NCI-H1092 treated with DMSO at 0.1 percent for 48 hours (cell line): ENCODE data around the gene GNAO1.

Experiments
- DNase-seq: peaks from one replicate; lab custom pipeline; 2025; lab: John Stamatoyannopoulos, UW

The GNAO1 gene

DNA sequence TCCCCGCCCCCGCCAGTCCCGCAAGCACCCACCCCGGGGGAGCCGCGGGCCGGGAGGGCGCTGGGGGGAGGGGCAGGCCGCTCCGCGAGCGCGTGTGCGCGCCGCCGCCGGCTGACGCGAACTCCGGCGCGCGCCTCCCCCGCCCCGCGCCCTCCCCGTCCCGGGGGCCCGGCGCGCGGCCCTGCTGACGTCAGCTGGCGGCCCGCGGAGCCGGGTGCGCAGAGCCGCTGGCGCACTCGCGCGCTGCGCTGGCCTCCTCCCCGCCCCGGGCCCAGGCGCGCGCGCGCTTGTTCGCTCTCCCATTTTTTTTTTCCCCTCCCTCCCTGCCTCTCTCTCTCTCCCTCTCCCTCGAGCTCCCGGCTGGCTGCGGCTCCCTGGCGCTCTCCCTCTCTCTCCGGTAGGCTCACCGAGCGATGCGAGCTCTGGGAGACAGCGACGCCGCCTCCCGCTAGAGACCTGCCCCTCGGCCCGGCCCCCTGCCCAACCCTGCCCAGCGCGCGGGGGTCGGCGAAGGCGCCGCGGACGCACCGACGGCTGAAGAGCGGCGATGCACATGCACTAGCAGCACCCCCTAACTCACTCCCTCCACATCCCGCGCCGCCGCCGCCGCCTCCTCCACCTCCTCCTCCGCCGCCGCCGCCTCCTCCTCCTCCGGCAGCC, at the start of gene GNAO1:
Gene GNAO1, plus strand, starts transcription at position 334 of the 660 bp plus-strand sequence. CDS start 747 bp downstream, outside the sequence.
- peak; percentile 86 for DNase-seq

DNA sequence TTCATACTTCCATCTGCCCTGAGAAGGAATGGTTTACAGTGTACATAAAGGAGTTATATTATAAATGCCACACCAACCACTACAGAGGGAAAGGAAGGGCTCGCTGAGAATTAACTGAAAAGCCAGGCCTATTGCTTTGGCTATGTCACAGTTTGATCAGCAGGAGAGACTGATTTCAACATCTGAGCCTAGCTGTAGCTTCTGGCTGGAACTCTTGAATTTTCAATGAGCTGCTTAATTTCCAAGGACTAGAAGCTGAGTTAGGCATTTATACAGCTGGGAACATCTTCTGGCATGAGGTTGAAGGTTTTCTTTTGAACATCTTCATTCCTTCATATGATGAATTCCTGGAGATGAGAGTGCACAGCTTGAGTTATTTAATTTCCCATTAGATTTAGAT, 47.6 kb upstream of the GNAO1 start:
- no peak for DNase-seq

DNA sequence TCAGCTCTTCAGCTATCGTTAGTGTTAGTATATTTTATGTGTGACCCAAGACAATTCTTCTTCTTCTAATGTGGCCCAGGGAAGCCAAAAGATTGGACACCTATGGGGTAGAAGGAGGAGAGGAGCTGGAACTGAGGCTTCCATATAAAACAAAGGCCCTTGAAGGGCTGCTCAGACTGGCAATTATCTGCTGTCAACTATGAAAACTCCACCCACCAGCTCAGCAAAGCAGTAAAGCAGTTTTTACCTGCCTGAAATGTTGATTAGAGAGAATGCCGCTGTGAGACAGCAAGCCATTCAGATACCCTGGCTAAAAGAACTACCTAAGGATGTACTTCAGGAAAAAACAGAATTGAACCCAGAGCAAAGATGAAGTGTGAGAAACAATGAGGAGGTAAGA, 45.9 kb upstream of the GNAO1 start:
- DNase-seq, result no peak

DNA sequence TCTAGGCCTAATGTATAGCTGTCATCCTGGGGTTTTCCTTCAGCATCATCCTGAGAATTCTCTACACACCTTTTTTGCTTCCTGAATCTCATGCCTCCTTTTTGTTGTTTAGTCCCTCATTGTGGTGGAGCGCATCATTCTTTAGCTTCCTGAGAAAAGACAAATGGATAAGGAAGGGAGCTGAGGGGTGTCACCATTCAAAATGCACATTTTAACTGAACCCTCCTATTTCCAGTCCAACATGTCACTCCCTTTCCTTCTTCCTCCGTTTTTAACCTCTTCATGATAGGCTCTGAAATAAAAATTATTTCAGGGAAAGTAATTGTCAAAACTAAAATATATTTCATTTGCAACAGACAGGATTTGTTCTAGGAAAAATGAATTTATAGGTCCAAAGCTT, 39.7 kb upstream of the GNAO1 start:
- DNase-seq, result no peak

DNA sequence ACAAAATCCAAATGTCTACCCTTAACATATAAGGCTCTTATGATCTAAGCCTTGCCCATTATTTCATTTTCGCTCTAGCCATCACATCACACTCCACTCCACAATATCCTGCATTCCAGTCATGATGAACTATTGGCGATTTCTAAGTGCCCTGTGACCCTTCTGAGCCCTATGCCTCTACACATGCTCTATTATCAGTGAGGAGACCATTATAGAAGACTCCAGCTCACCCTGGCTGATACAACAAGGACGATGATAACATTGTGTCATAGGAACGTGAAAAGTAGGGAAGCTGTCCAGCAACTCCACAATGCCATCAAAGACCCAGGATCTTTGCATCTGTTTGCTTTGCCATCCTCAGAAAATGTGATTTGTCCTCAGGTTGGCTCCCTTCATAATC, 29.6 kb upstream of the GNAO1 start:
- no peak for DNase-seq

DNA sequence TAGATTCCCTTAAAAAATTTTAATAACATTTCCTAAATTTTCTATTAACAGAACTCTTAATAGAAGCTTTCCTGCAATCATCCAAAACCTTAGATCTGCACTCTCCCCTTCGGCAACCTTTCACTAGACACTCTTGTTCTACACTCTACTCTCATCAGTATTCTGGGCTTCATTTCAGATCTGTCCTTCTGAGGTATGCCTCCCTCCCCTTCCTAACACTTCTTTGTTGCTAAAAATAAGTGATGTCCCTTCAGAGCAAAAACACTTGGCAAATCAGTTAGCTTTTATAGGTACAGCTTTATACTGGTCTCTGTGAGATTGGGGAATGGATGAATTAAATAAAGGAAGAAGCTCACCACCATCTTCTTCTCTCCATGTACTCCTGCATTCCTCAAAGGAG, 28.2 kb upstream of the GNAO1 start:
- no peak for DNase-seq

DNA sequence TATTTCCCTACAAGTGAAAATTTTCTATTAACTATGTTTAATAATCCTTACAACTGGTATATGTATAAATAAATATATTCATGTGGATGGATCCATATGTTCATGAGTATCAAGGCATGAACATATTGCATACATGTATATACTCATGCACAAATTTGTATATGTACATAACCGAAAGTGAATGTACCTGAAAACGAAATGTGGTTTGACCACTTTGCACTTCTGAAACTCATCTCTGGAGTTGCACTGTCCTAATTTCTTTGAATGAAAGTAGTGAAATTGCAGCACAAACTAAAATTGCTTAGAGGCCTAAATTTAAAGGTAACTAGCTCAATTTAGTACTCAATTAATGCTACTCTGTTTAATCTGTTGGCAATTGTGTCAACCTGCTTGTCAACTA, 27.4 kb upstream of the GNAO1 start:
- DNase-seq, result no peak

DNA sequence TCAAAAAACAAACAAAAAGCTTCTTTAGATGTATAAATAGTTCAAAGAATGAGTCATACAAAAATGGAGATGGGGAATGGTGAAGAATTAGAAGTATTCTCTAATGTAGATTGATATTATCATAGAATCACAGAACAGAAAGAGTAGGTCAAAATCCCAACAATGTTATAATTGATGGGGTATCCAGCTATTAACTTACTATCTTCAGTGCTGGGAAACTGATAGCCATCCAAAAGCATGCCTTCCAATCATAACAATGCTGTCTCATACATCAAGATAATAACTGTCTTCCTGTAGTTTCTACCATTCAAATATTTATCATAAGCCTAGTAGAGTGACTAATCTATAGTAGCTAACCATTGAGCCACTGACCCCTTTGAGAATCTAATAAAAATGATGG, 26.7 kb upstream of the GNAO1 start:
- DNase-seq, result no peak

DNA sequence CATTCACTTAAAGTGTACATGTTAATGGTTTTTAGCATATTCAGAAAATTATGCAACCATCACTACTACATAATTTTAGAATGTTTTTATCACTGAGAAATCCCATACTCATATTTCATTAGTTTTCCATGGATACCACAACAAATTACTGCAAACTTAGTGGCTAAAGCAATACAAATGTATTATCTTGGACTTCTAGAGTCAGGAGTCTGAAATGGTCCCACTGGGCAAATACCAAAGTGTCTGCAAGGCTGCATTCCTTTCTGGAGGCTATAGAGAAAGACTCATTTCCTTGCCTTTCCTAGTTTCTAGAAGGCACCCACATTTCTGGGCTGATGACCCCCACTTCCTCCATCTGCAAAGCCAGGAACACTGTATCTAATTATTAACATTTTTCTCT, 16.9 kb upstream of the GNAO1 start:
- no peak for DNase-seq

DNA sequence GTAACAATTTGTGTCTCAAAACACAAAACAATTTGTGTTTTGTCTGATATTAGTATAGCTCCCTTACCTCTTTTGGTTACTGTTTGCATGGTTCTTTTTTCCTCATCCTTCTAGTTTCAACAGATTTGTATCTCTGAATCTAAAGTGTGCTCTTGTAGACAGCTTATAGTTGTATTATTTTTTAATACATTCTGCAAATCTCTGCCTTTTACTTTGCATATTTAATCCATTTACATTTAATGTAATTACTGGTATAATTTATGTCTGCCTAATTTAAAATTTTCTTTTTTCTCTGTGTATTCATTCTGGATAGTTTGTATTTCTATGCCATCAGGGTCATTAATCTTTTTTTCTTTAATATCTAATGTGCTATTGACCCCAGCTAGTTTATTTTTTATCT, 9.9 kb upstream of the GNAO1 start:
- DNase-seq, result no peak

DNA sequence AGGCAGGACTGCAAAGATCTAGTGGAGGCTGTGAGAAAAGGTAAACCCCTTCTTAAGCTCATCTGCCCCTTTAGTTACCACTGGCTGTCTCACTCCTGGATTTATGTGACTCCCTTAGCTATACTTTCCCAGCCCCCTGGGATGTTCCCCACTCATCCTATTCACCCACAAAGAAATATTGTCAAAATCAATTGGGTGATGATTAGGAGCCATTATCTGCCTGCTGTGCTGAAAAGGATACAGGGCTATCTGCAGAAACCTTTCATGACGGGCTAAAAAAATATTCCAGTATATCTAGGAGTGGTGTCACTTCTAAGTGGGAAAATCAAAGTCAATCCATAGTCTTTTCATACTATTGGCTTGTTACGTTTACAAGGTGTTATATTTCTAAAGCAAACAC, 8.0 kb upstream of the GNAO1 start:
- DNase-seq, result no peak

DNA sequence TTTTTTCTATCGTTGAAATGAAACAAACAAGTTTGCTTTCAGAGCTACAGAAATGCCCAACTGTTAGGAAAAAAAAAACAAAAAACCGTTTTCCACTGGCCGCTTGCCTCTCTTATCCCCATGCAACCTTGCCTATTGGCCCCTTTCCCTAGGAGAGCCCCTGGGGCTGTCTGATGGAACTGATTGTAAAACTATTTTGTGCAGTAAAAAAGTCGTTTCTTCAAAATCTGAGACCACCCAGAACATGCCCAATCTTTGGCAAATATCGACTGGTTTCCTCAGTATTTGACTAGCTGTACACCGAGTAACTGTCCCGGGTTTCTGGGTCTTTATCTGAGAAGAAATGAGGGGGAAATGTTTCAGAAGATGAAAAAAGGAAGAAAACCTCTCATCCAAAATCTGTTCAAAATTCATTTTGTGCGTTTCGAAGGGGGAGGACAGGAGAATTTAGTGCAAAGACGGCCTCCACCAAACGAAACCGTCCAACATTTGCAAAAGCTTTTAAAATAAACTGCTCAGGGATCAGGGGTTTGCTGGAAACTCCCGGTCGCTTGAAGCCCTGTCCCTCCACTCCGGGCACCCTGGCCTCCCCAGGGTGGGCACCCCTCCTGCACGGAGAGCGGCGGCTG, 1.1 kb upstream of the GNAO1 start:
- no peak for DNase-seq

DNA sequence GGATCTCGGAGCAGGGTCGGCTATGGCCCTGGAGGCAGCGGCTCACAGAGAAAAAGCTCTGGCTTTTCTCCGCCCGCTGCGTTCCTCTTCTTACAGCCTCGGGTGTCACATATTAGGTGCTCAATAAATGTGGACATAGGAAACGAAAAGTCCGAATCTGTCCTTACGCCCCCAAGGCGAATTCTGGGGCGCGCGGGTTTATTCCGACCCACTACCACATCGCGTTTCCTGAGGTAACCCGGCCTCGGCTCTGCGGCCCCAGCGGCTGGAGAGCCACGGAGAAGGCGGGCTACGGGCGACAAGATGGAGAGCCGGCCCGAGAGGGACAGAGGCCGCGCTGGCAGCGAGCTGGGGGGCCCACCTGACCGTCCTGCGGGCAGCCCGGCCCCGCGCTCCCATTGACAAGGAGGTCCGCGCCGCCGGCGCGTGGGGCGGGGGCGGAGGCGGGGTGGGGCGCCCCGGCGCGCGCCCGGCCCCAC, 573 bp upstream of the GNAO1 start:
- DNase-seq, result no peak

DNA sequence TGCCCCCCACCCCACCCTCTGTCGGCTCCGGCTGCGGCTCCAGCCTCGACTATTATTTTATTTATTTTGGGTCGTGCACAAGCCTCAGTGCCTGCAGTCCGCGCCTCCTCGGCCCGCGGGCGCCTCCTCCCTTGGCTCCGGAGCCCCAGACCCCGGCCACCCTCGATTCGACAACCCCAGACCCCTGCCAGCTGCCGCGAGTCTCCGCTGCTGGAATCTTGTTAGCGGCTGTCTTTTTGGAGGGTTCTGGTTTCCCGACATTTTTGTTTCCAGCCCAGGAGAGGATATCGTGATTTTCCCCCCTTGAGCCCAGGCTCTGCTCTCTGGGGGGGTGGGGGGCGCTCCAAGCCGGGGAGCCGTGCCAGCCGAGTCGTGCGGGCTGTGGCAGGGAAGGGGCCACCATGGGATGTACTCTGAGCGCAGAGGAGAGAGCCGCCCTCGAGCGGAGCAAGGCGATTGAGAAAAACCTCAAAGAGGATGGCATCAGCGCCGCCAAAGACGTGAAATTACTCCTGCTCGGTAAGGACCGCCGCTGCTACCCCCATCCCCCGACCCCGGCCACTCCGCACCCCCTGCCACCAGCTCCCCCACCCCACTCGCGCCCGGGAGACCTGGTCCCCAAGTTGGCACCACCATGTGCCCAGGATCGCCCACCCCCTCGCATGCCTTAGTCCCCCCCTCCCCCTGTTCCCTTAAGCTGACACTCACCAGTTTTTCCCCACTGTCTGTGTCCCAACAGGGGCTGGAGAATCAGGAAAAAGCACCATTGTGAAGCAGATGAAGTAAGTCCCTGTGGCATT, 746 bp downstream of the GNAO1 start:
- DNase-seq, result peak; percentile 62

DNA sequence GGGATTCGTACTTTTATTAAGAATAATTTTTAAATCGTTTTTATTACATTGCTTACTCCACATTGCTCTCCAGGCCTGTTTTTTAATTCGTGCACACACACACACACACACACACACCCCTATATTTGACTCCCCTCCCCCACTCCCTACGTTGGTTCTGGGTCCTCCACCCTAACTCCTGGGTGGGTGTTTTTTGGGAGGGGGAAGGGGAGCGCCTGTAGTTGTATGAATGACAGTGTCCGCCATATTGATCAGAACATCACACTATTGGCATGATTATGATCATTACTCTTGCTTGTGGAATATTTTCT, 1.3 kb downstream of the GNAO1 start:
- DNase-seq, result peak; percentile 29

DNA sequence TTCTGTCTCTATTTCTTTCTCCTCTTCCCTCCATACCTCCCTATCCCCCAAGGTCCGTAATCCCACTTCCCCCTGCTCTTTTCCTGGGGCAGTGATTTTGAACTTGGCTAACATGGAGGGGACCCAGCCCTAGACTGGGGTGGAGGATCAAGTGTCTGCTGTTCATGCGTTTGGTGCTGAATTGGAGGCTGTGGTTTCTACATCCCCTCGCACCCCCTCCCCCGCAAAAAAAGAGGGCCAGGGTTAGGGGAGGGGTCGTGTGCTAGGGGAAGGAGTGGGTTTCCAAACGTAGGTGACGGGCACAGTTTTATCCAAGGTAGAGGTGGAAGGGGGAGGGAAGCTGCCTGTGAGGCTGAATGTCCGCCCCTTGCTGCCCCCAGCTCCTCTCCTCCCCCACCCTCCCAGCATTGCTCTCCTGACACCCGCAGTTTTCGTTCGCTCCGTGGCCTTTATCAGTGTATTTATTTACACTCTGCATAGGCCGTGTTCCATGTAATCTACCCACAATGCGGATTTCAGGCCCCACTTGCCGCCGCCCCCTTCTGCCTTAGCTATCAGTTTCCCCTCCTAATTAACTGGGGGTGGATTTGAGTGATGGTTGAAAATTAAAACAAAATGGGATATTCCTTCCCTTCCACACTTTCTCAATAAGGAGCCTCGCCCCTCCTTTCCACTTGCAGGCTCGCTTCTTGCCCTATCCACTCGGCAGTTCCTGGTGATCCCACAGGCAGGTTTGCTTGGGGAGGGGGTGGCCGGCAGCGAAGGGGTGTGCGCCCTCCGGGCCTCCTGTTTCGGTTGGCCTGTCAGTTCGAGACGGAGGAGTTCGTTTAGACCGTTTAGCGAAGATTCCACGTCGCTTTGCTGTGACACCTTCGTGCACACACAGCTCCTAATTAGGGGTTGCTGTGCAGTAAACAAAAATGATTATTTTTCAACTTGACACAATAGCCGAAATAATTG, 2.0 kb downstream of the GNAO1 start:
- DNase-seq, result peak; percentile 42

DNA sequence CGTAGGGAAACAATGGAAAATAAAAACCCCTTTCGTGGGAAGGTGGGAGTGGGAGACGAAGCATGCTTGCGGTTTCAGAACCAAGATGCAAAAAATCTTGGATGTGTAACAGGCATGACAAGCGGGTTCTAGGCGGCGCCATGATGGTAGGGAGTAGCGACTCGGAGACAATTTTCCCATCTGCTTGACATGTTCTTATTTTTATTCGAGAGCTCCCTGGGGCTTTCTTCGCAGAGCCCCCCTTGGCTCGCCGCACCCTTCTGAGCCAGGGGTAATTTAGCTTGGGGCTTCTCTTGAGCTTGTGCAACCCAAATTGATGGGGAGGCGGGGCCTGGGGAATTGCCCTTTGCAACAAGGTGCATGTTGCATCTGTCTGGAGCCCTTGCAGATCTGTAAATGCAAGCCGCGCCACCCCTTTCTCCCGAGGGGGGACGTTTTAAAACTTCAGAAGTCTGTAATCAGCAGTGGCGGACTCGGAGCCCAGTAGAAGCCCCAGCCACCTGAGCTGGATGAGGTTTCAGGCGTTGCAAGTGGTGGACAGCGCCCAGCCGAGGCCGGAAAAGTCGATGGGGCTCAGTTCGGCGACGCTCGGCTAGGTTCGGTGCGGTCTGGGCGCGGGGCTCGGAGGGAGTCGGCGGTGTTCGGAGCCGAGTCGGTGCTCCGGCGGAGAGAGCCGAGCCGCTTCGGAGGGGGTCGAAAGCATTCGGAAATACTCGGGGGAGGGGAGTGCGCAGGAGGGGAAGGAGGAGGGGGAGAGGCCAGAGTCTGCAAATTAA, 2.9 kb downstream of the GNAO1 start:
- DNase-seq, result peak; percentile 94

DNA sequence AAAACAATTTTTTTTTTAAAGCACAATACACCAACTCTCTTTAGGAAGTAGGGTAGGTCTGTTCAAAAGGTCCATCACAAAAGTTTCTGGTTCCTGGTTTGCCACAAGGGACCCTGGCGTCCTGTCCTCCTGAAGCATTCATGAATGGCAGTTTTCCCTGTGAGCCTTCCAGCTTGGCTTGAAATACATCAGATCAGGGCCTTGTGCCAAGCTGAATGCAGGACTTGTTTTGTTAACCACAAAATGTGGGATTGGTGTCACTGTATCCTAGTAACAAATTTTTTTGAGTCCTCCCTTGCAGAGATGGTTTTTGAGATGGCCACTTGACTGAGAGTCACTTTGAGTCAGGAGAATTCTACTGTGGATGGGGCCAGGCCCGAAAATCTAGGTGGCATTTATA, 3.9 kb downstream of the GNAO1 start:
- DNase-seq, result peak; percentile 78

DNA sequence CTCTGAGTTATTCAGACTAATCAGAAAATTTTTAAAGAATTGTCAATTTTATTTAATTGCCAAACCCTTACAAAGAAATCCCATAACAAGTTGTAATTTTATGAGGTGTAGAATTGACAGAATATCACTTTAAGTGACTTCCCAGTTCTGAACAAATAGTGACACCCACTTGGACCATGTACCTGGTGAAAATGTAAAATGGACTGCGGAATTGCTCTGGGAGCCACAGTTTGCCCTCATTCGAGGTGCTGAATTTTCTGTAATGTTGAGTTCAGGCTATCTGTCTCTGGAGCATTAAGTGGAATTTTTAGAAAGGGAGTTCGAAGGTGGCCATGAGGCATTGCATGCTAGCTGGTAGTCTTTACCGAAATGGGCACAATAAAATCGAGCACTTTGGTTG, 5.1 kb downstream of the GNAO1 start:
- DNase-seq, result no peak

DNA sequence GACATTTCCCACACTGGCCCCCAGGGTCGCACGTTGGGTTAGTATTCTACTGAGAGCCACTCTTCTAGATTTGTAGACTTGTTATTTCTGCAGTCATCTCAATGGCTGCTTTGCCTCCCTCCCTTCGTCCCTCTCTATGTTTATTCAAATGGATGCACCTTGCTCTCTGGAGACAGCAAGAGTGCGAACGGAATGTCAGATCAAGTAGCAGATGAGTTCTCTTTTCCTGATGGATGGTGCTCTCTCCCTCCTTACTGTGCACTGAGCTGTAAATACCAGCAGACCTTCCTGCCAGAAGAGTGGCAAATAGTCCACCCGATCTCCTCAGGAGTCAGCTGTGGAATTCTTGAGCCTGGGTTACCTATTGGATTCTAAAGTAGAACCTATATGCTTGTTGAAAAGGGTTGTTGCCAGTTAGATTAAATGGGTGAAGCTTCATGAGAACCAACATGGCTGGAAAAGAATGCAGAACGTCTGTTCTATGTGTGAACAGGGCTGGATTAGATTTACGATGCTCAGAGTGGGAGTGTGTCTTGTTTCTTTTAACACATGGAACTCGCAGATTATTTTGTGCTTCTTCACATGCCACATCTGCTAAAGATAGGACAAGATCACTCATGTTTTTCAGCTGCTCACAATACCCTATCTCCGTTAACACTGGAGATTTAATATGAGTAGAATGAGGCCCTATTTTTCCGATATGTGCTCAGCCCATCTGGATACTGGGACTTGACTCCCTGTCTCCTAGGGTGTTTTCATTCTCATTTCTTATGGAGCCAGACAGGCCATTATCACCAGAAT, 6.1 kb downstream of the GNAO1 start:
- DNase-seq, result no peak
